Stimulated activated CD8-positive, alpha-beta memory T cell treated with anti-CD3 and anti-CD28 coated beads, Interleukin-15, amount 100 ng/mL, for 24 hours (primary cell): ENCODE measurements around the gene VCX3B.
"Not testable (repeated sequence)": the region's sequence is repeated elsewhere in the genome, so short reads cannot be mapped to it uniquely, and the experiment has no call there.

ENCODE experiments used
- DNase-seq: peaks from one replicate; pipeline ENCODE4 v3.0.0-alpha.2; 2020; ENCODE audit warnings: low read depth

VCX3B gene

GRCh38 chrX:8464530-8464929 is at the start of gene VCX3B:
Gene VCX3B, plus strand, starts transcription at chrX:8464830. Its CDS starts 621 bp downstream, at chrX:8465451.
- DNase-seq, result not testable (repeated sequence)

GRCh38 chrX:8418301-8418700 is 46.3 kb upstream of the VCX3B start:
- DNase-seq, result no peak

GRCh38 chrX:8424912-8425311 is 39.7 kb upstream of the VCX3B start:
- DNase-seq, result no peak

GRCh38 chrX:8429692-8430249 is 34.9 kb upstream of the VCX3B start:
- no peak for DNase-seq

- no peak for DNase-seq
Observed at GRCh38 chrX:8430444-8430843, 34.2 kb upstream of the VCX3B start.

GRCh38 chrX:8432396-8432795 is 32.2 kb upstream of the VCX3B start:
- DNase-seq, result no peak

- DNase-seq, result no peak
Observed at GRCh38 chrX:8433109-8434062, 31.2 kb upstream of the VCX3B start.

GRCh38 chrX:8447368-8447767 is 17.3 kb upstream of the VCX3B start:
- DNase-seq, result no peak

GRCh38 chrX:8452343-8452742 is 12.3 kb upstream of the VCX3B start:
- DNase-seq, result not testable (repeated sequence)

- DNase-seq, result no peak
Observed at GRCh38 chrX:8453611-8454010, 11.0 kb upstream of the VCX3B start.

GRCh38 chrX:8455557-8455956 is 9.1 kb upstream of the VCX3B start:
- no peak for DNase-seq

GRCh38 chrX:8462488-8462887 is 2.1 kb upstream of the VCX3B start:
- DNase-seq, result no peak

GRCh38 chrX:8484360-8484949 is 19.8 kb downstream of the VCX3B start:
- no peak for DNase-seq

- DNase-seq, result not testable (repeated sequence)
Observed at GRCh38 chrX:8495036-8495435, 30.4 kb downstream of the VCX3B start.

GRCh38 chrX:8500203-8500602 is 35.6 kb downstream of the VCX3B start:
- DNase-seq, result no peak

- DNase-seq, result not testable (repeated sequence)
Observed at GRCh38 chrX:8502101-8502500, 37.5 kb downstream of the VCX3B start.

- DNase-seq, result no peak
Observed at GRCh38 chrX:8504451-8504850, 39.8 kb downstream of the VCX3B start.
